Measurements from ENCODE around the gene ENKD1. TPM values are rescaled to one million over a fixed set of nuclear protein-coding genes. Genes with fewer than 3 reads are reported as not detected.

ENKD1 gene
- total RNA-seq, 3 donors from 2014 or later (not counting 1 experiment from before 2014, with no cell fraction given), result 3.4 to 4.2 (median 3.7) TPM

- no peak overlapping the region for H3K4me3 Mint-ChIP-seq
- DNase-seq (no peak), ATAC-seq (no peak)
- no peak for TF ChIP-seq CTCF (IDR thresholded peaks at IDR 0.05)
- Histone ChIP-seq H3K4me3 (ENCODE audit: low read length) (no peak overlapping the region), H3K27ac (ENCODE audit: low read length) (no peak overlapping the region), H3K9me3 (ENCODE audit: control insufficient read depth, insufficient read depth, low read length) (no peaks in the 10 kb centered on the region), H3K27me3 (ENCODE audit: control insufficient read depth, insufficient read depth, low read length) (no peaks in the 10 kb centered on the region), H3K4me1 (ENCODE audit: control insufficient read depth, insufficient read depth, low read length) (peaks cover 12% of the 10 kb centered on the region), H3K36me3 (ENCODE audit: control insufficient read depth, insufficient read depth, low read length) (peaks cover 51% of the 10 kb centered on the region)
- WGBS (ENCODE audit: insufficient coverage), result 96% methylated on average over 30 of the region's 30 CpGs
- no peaks in the 10 kb centered on the region for H3K27me3 Mint-ChIP-seq (ENCODE audit: low read depth in 2 of 2)
- H3K4me1 Mint-ChIP-seq, result peaks cover 0 to 21% of the 10 kb centered on the region in 2 donors
- no peaks in the 10 kb centered on the region for H3K9me3 Mint-ChIP-seq
- no peak overlapping the region for H3K27ac Mint-ChIP-seq
- no peaks in the 10 kb centered on the region for H3K36me3 Mint-ChIP-seq
- intact Hi-C loops (cut with micrococcal nuclease), result no loop called here
These were observed 12.1 kb downstream of the ENKD1 start for GRCh38 chr16:67654403-67654911.

GRCh38 chr16:67653789-67654402, 12.7 kb downstream of the ENKD1 start:
- Mint-ChIP-seq H3K27ac (no peak overlapping the region), H3K9me3 (no peaks in the 10 kb centered on the region), H3K36me3 (no peaks in the 10 kb centered on the region), H3K27me3 (ENCODE audit: low read depth in 2 of 2) (no peaks in the 10 kb centered on the region), H3K4me1 (peaks cover 0 to 16% of the 10 kb centered on the region in 2 donors), H3K4me3 (no peak overlapping the region)
- Histone ChIP-seq H3K36me3 (ENCODE audit: control insufficient read depth, insufficient read depth, low read length) (peaks cover 56% of the 10 kb centered on the region), H3K9me3 (ENCODE audit: control insufficient read depth, insufficient read depth, low read length) (no peaks in the 10 kb centered on the region), H3K4me3 (ENCODE audit: low read length) (no peak overlapping the region), H3K27ac (ENCODE audit: low read length) (no peak overlapping the region), H3K4me1 (ENCODE audit: control insufficient read depth, insufficient read depth, low read length) (peaks cover 6% of the 10 kb centered on the region), H3K27me3 (ENCODE audit: control insufficient read depth, insufficient read depth, low read length) (no peaks in the 10 kb centered on the region)
- TF ChIP-seq CTCF (IDR thresholded peaks at IDR 0.05), result no peak
- 96% methylated on average over 25 of the region's 25 CpGs for WGBS (ENCODE audit: insufficient coverage)
- ATAC-seq (no peak), DNase-seq (no peak)
- intact Hi-C loops (cut with micrococcal nuclease), result no loop called here

- Mint-ChIP-seq H3K9me3 (no peaks in the 10 kb centered on the region), H3K36me3 (no peaks in the 10 kb centered on the region), H3K27me3 (ENCODE audit: low read depth in 2 of 2) (no peaks in the 10 kb centered on the region), H3K4me3 (no peak overlapping the region), H3K27ac (no peak overlapping the region), H3K4me1 (peaks cover 0 to 12% of the 10 kb centered on the region in 2 donors)
- intact Hi-C loops (cut with micrococcal nuclease), result no loop called here
- H3K9me3 ChIP-seq (ENCODE audit: control insufficient read depth, insufficient read depth, low read length), result no peaks in the 10 kb centered on the region
- H3K4me1 ChIP-seq (ENCODE audit: control insufficient read depth, insufficient read depth, low read length), result peaks cover under 1% of the 10 kb centered on the region
- H3K27me3 ChIP-seq (ENCODE audit: control insufficient read depth, insufficient read depth, low read length), result no peaks in the 10 kb centered on the region
- WGBS (ENCODE audit: insufficient coverage), result 89% methylated on average over 68 of the region's 68 CpGs
- H3K36me3 ChIP-seq (ENCODE audit: control insufficient read depth, insufficient read depth, low read length), result peaks cover 57% of the 10 kb centered on the region
- DNase-seq, result no peak
- TF ChIP-seq CTCF (IDR thresholded peaks at IDR 0.05), result no peak
- H3K27ac ChIP-seq (ENCODE audit: low read length), result no peak overlapping the region
- H3K4me3 ChIP-seq (ENCODE audit: low read length), result no peak overlapping the region
- ATAC-seq, result peak in 1 of 3 donors; percentile 6
These were observed 13.3 kb downstream of the ENKD1 start for GRCh38 chr16:67653128-67653788.

Data from natural killer cell (primary cell).